ENCODE measurements around the gene COQ8A.

The COQ8A gene

DNA sequence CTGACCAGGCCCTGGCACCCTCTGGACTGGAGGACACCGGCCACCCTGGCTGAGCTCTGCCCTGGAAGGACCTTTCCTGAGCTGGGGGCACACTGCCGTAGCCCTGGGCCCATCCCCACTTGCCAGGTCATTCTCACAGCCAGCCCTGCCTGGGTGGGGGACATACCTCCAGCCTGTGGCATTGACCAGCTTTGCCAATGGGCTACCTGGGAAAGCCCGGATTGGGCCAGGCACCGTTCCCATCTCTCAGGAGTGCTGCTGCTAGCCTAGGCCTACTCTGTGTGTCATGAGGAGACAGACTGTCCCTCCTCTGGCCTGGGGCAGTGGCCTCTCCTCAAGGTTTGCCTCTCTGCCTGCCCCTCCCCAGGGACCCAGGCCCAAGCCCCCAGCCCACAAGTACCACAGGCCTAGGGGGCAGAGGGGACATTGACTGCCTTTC lies 40.0 kb downstream of the COQ8A start:
- H3K27ac ChIP-seq, result no peak overlapping the region
- TF ChIP-seq, protein P1, sequence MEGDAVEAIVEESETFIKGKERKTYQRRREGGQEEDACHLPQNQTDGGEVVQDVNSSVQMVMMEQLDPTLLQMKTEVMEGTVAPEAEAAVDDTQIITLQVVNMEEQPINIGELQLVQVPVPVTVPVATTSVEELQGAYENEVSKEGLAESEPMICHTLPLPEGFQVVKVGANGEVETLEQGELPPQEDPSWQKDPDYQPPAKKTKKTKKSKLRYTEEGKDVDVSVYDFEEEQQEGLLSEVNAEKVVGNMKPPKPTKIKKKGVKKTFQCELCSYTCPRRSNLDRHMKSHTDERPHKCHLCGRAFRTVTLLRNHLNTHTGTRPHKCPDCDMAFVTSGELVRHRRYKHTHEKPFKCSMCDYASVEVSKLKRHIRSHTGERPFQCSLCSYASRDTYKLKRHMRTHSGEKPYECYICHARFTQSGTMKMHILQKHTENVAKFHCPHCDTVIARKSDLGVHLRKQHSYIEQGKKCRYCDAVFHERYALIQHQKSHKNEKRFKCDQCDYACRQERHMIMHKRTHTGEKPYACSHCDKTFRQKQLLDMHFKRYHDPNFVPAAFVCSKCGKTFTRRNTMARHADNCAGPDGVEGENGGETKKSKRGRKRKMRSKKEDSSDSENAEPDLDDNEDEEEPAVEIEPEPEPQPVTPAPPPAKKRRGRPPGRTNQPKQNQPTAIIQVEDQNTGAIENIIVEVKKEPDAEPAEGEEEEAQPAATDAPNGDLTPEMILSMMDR (IDR thresholded peaks at IDR 0.05), result no peak
- H3K27me3 ChIP-seq, result no peaks in the 10 kb centered on the region
- H3K4me3 ChIP-seq (ENCODE audit: low read depth in 1 of 2, low read length in 1 of 2), result no peak overlapping the region
- H3K9me3 ChIP-seq, result no peaks in the 10 kb centered on the region
- peaks cover 73% of the 10 kb centered on the region for H3K36me3 ChIP-seq
- peaks cover 4 to 7% of the 10 kb centered on the region in 2 experiments for H3K4me1 ChIP-seq (ENCODE audit: control insufficient read depth in 1 of 2, insufficient read depth in 1 of 2, low read depth in 1 of 2, low read length in 1 of 2)

DNA sequence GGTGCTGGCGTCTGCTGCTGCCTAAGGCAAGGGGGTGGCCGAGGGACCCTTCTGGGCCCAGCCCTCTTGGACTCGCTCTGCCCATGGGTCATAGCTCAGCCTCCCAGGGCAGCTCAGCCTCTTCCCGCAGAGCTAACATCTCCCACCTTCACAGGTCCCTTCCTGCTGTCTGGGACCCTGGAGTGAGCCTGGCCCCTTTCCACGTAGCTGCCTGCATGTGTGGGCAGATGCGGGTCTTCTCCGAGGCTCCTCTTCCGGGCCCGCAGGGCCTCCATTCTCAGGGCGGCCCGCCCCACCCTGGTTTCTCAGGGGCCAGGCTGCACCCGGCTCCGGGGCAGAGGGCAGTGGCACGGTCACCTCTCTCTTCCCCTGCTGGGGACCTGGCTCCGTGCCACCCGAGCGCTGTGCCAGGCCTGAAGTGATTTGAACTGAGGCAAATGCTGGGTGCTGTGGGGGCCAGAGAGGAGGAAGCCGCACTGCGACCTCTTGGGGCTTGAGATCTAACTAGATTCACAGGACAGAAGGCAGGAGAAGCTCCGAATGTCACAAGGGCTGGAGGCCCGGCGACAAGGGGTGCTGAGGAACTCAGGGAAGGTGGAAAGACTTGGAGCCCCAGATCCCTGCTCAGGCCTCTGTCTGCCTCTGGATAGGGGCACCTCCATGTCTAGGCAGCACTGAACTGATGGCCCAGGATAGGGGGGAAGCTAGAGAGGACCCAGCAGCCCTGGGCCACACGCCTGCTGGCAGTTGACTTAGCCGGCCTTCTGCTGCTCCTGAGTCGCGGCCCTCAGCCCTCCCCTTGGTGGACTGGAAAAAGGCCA lies 40.7 kb downstream of the COQ8A start:
- H3K36me3 ChIP-seq, result peaks cover 78% of the 10 kb centered on the region
- TF ChIP-seq, protein P1 (IDR thresholded peaks at IDR 0.05), result no peak

DNA sequence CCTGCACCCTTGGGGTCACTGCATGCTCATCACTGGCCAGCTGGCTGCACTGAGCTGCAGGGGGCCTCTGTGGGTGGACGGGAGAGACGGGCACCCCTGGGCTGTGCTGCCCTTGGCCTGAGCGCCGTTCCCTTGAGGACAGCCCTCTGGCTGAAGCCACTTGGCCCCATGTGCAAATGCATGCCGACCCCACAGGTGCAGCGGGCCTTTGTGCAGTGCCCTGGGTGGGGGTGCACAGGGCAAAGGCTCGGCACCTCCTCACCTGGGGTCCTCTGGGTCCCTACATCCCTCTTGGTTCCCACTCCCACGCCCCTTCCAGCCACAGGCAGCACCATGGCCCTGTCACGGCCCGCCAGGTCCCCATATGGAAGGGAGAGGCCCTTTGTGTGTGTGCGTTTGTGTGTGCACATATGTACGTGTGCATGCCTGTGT lies 41.3 kb downstream of the COQ8A start:
- Histone ChIP-seq H3K9me3 (no peaks in the 10 kb centered on the region), H3K4me1 (ENCODE audit: control insufficient read depth in 1 of 2, insufficient read depth in 1 of 2, low read depth in 1 of 2, low read length in 1 of 2) (peaks cover 4 to 6% of the 10 kb centered on the region in 2 experiments), H3K36me3 (peaks cover 84% of the 10 kb centered on the region), H3K27ac (no peak overlapping the region), H3K27me3 (no peaks in the 10 kb centered on the region), H3K4me3 (ENCODE audit: low read depth in 1 of 2, low read length in 1 of 2) (no peak overlapping the region)
- TF ChIP-seq, protein P1 (IDR thresholded peaks at IDR 0.05), result no peak

More for the DNA sequence above, 40.7 kb downstream of the COQ8A start:
- no peaks in the 10 kb centered on the region for H3K27me3 ChIP-seq
- H3K9me3 ChIP-seq, result no peaks in the 10 kb centered on the region
- H3K4me1 ChIP-seq (ENCODE audit: control insufficient read depth in 1 of 2, insufficient read depth in 1 of 2, low read depth in 1 of 2, low read length in 1 of 2), result peaks cover 4 to 7% of the 10 kb centered on the region in 2 experiments
- H3K27ac ChIP-seq, result no peak overlapping the region
- no peak overlapping the region for H3K4me3 ChIP-seq (ENCODE audit: low read depth in 1 of 2, low read length in 1 of 2)

DNA sequence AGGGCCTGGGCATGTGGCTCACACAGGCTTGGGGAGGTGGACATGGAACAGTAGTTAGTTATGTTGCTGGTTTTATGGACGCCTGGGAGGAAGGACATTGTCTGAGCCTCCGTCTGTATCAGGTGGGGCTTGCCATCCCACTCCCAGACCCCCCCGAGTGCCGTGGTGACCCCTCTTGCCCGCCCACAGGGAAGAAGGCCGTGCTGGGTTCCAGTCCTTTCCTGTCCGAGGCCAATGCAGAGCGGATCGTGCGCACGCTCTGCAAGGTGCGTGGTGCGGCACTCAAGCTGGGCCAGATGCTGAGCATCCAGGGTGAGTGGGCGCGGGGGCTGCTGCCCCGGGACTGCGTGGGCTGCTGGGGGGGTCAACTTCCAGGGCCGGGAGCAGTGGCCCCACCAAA lies 41.7 kb downstream of the COQ8A start:
- H3K4me1 ChIP-seq (ENCODE audit: control insufficient read depth in 1 of 2, insufficient read depth in 1 of 2, low read depth in 1 of 2, low read length in 1 of 2), result peaks cover 0 to 2% of the 10 kb centered on the region in 2 experiments
- peaks cover 88% of the 10 kb centered on the region for H3K36me3 ChIP-seq
- H3K27ac ChIP-seq, result no peak overlapping the region
- H3K4me3 ChIP-seq (ENCODE audit: low read depth in 1 of 2, low read length in 1 of 2), result no peak overlapping the region
- TF ChIP-seq, protein P1 (IDR thresholded peaks at IDR 0.05), result no peak
- no peaks in the 10 kb centered on the region for H3K27me3 ChIP-seq
- H3K9me3 ChIP-seq, result no peaks in the 10 kb centered on the region

DNA sequence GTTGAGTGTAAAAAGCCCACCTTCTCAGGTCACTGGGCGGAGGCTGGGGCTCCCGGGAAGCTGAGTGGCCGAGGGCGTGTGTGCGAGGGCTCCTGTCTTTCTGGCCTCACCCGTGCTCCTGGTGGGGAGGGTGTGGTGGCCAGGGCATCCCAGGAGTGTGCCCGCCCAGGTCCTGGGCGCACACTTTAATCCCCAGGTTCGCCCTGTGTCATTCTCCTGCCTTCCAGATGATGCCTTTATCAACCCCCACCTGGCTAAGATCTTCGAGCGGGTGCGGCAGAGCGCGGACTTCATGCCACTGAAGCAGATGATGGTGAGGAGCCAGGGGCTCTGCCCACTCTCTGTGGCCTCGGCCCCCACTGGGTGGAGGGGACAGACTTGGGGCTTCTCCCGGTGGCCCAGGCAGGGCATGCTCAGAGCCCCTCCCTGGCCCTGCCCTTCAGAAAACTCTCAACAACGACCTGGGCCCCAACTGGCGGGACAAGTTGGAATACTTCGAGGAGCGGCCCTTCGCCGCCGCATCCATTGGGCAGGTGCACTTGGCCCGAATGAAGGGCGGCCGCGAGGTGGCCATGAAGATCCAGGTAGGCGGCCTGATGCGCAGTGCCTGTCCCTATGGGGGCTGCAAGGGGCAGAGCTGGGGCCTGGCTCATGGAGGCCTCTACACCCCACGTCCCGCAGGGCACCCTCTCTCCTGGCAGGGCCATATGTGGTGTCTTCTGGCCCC lies 42.5 kb downstream of the COQ8A start:
- H3K27me3 ChIP-seq, result no peaks in the 10 kb centered on the region
- no peak overlapping the region for H3K4me3 ChIP-seq (ENCODE audit: low read depth in 1 of 2, low read length in 1 of 2)
- peaks cover 91% of the 10 kb centered on the region for H3K36me3 ChIP-seq
- H3K27ac ChIP-seq, result no peak overlapping the region
- no peaks in the 10 kb centered on the region for H3K4me1 ChIP-seq (ENCODE audit: control insufficient read depth in 1 of 2, insufficient read depth in 1 of 2, low read depth in 1 of 2, low read length in 1 of 2)
- H3K9me3 ChIP-seq, result no peaks in the 10 kb centered on the region
- TF ChIP-seq, protein P1 (IDR thresholded peaks at IDR 0.05), result no peak
